GM19238 (cell line): ENCODE measurements around the gene CPTP.

Experiments
- DNase-seq: peaks from one replicate; pipeline ENCODE4 v3.0.0; 2011; ENCODE audit warnings: low spot score; ENCODE audit not compliant: insufficient read length

Gene CPTP

GRCh38 chr1:1334835-1335234 lies 10.2 kb downstream of the CPTP start:
- no peak for DNase-seq

- no peak for DNase-seq
Observed at GRCh38 chr1:1335283-1335682, 10.7 kb downstream of the CPTP start.

- no peak for DNase-seq
Observed at GRCh38 chr1:1335792-1336248, 11.2 kb downstream of the CPTP start.

- no peak for DNase-seq
Observed at GRCh38 chr1:1336446-1336845, 11.8 kb downstream of the CPTP start.

- no peak for DNase-seq
Observed at GRCh38 chr1:1336931-1337792, 12.6 kb downstream of the CPTP start.

GRCh38 chr1:1337793-1338147 lies 13.2 kb downstream of the CPTP start:
- peak; percentile 62 for DNase-seq

GRCh38 chr1:1338278-1338677 lies 13.7 kb downstream of the CPTP start:
- no peak for DNase-seq

- no peak for DNase-seq
Observed at GRCh38 chr1:1340185-1340584, 15.6 kb downstream of the CPTP start.

- no peak for DNase-seq
Observed at GRCh38 chr1:1340791-1341548, 16.4 kb downstream of the CPTP start.

GRCh38 chr1:1341549-1342021 lies 17.0 kb downstream of the CPTP start:
- DNase-seq = no peak

GRCh38 chr1:1342061-1342562 lies 17.5 kb downstream of the CPTP start:
- no peak for DNase-seq

- no peak for DNase-seq
Observed at GRCh38 chr1:1342584-1343115, 18.0 kb downstream of the CPTP start.

GRCh38 chr1:1343811-1344421 lies 19.3 kb downstream of the CPTP start:
- DNase-seq = no peak

GRCh38 chr1:1344655-1345361 lies 20.2 kb downstream of the CPTP start:
- no peak for DNase-seq

- DNase-seq = no peak
Observed at GRCh38 chr1:1345384-1345783, 20.8 kb downstream of the CPTP start.

GRCh38 chr1:1345860-1346500 lies 21.4 kb downstream of the CPTP start:
- no peak for DNase-seq

- no peak for DNase-seq
Observed at GRCh38 chr1:1346501-1346890, 21.9 kb downstream of the CPTP start.

GRCh38 chr1:1347026-1347595 lies 22.5 kb downstream of the CPTP start:
- DNase-seq = no peak

GRCh38 chr1:1347663-1348419 lies 23.2 kb downstream of the CPTP start:
- DNase-seq = no peak
